HepG2 (cell line): ENCODE data around the gene PDZD7. TPM values are rescaled to one million over a fixed set of nuclear protein-coding genes. Genes with fewer than 3 reads are reported as not detected.
A peak's percentile ranks its signal among the peaks of the same experiment; 100 is the strongest.

Source experiments
- ADNP ChIP-seq: sonication (generic); formaldehyde crosslinking; IDR thresholded peaks from 2 replicates; pipeline ENCODE4 v1.4.0; 2020; ENCODE audit warnings: missing genetic modification reagents
- AGO2 ChIP-seq: fragments of 200-400 bp; formaldehyde crosslinking; optimal IDR thresholded peaks from 2 replicates; pipeline ENCODE3; 2017; ENCODE audit warnings: mild to moderate bottlenecking, low read depth, low read length, moderate library complexity
- JDP2 ChIP-seq: sonication (generic); formaldehyde crosslinking; IDR thresholded peaks from 2 replicates; pipeline ENCODE4 v1.8.1; 2022; ENCODE audit warnings: missing genetic modification reagents, borderline replicate concordance
- NFIC ChIP-seq: IDR thresholded peaks from 2 replicates; pipeline ENCODE4 v1.6.1; 2012; ENCODE audit warnings: mild to moderate bottlenecking, low read length, inconsistent platforms
- SKI ChIP-seq: fragments of 450-650 bp; IDR thresholded peaks from one replicate; pipeline ENCODE4 v1.6.1; 2018; ENCODE audit warnings: mild to moderate bottlenecking; ENCODE audit not compliant: partially characterized antibody
- SP2 ChIP-seq: sonication (generic); formaldehyde crosslinking; IDR thresholded peaks from 2 replicates; pipeline ENCODE4 v1.5.1; 2020; ENCODE audit warnings: mild to moderate bottlenecking, missing genetic modification reagents
- STAG1 ChIP-seq: sonication (generic); formaldehyde crosslinking; IDR thresholded peaks from 2 replicates; pipeline ENCODE4 v1.4.0; 2020; ENCODE audit warnings: missing genetic modification reagents
- ZBTB7B ChIP-seq: sonication (generic); formaldehyde crosslinking; IDR thresholded peaks from 2 replicates; pipeline ENCODE4 v1.4.0; 2020; ENCODE audit warnings: missing genetic modification reagents
- ZNF703 ChIP-seq: sonication (generic); formaldehyde crosslinking; IDR thresholded peaks from 2 replicates; pipeline ENCODE4 v1.5.1; 2020; ENCODE audit warnings: missing genetic modification reagents, mild to moderate bottlenecking, moderate library complexity, borderline replicate concordance
- ZNF780A ChIP-seq: sonication (generic); formaldehyde crosslinking; IDR thresholded peaks from 2 replicates; pipeline ENCODE4 v1.8.0; 2022; ENCODE audit warnings: mild to moderate bottlenecking, missing genetic modification reagents, moderate library complexity
- ZNF879 ChIP-seq: sonication (generic); formaldehyde crosslinking; IDR thresholded peaks from 2 replicates; pipeline ENCODE4 v1.8.1; 2023; ENCODE audit warnings: missing genetic modification reagents
- polyA plus RNA-seq, 8 experiments: library from polyadenylated mRNA; depleted of rRNA in 3 of 8; stranded (reverse) in 7 of 8; unstranded in 1 of 8; fragments of >200 nt; fragmentation: Illumina TruSeq in 4 of 8; extraction: Trizol in 4 of 8; gene quantifications; 2 replicates each; pipeline versions ENCODE4 v1.2.1 to v1.2.3, GENCODE V29; 2011 to 2016; ENCODE audit warnings: low read depth in 4 of 8, missing spikeins in 1 of 8, mixed read lengths in 1 of 8; ENCODE audit not compliant: insufficient read depth in 1 of 8
- total RNA-seq, 5 experiments: library from RNA; depleted of rRNA; stranded (reverse); fragments of >200 nt; fragmentation: Illumina TruSeq; extraction: Trizol; gene quantifications; 2 replicates each; pipeline ENCODE4 v1.2.3, GENCODE V29; 2016; ENCODE audit warnings: low read depth in 1 of 5
- TF ChIP-seq, protein P1 (sequence below): IDR thresholded peaks from 2 replicates; pipeline ENCODE4 v1.6.1; 2016; ENCODE audit warnings: mild to moderate bottlenecking, missing biosample characterization, missing genetic modification reagents
- TF ChIP-seq, protein P2 (sequence below): sonication (generic); formaldehyde crosslinking; IDR thresholded peaks from 2 replicates; pipeline ENCODE4 v1.4.0; 2020; ENCODE audit warnings: low read depth, missing genetic modification reagents

The PDZD7 gene
- total and polyA plus RNA-seq, 2 of the 13 experiments (the other 11 are each of a cell fraction or from before 2014, with no cell fraction given), result 0.58 to 0.73 TPM

DNA sequence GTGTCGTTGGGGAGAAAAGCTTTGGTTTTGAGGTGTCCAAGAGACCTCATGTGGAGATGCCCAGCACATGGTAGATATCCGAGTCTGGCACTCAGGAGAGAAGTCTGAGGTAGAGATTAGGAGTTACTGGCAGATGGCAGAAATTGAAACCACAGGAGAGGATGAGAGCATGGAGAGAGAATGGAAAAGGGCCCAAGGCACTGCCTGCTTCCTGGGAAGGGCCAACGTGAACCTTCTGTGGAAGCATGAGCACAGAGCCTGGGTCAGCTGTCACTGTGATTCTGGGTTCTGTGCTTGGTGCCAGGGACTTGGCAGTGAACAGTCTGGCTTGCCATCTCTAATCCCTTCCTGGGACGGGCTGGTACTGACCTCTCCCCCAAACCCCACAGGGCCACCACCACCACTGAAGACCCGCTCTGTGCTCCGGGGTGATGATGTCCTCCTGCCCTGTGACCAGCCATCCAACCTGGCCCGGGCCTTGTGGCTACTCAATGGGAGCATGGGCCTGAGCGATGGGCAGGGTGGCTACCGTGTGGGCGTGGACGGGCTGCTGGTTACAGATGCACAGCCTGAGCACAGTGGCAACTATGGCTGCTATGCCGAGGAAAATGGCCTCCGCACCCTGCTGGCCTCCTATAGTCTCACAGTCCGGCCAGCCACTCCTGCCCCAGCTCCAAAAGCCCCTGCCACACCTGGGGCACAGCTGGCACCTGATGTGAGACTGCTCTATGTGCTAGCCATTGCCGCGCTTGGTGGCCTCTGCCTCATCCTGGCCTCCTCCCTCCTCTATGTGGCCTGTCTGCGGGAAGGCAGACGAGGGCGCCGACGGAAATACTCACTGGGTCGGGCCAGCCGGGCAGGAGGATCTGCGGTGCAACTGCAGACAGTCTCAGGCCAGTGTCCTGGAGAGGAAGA is 47.8 kb downstream of the PDZD7 start (continued):
- no peak for TF ChIP-seq ZNF703 (CRISPR knock-in tag)
- no peak for TF ChIP-seq ZNF879 (CRISPR knock-in tag)
- TF ChIP-seq JDP2 (CRISPR knock-in tag), result no peak
- no peak for TF ChIP-seq SP2
- TF ChIP-seq AGO2, result peak; percentile 94
- TF ChIP-seq NFIC, result no peak
- TF ChIP-seq ZNF780A, result no peak
- TF ChIP-seq ZBTB7B (CRISPR knock-in tag), result no peak
- no peak for TF ChIP-seq ADNP (CRISPR knock-in tag)
- TF ChIP-seq SKI, result no peak
- no peak for TF ChIP-seq STAG1 (CRISPR knock-in tag)
- TF ChIP-seq, protein P1, sequence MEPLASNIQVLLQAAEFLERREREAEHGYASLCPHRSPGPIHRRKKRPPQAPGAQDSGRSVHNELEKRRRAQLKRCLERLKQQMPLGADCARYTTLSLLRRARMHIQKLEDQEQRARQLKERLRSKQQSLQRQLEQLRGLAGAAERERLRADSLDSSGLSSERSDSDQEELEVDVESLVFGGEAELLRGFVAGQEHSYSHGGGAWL, result no peak
- TF ChIP-seq, protein P2, sequence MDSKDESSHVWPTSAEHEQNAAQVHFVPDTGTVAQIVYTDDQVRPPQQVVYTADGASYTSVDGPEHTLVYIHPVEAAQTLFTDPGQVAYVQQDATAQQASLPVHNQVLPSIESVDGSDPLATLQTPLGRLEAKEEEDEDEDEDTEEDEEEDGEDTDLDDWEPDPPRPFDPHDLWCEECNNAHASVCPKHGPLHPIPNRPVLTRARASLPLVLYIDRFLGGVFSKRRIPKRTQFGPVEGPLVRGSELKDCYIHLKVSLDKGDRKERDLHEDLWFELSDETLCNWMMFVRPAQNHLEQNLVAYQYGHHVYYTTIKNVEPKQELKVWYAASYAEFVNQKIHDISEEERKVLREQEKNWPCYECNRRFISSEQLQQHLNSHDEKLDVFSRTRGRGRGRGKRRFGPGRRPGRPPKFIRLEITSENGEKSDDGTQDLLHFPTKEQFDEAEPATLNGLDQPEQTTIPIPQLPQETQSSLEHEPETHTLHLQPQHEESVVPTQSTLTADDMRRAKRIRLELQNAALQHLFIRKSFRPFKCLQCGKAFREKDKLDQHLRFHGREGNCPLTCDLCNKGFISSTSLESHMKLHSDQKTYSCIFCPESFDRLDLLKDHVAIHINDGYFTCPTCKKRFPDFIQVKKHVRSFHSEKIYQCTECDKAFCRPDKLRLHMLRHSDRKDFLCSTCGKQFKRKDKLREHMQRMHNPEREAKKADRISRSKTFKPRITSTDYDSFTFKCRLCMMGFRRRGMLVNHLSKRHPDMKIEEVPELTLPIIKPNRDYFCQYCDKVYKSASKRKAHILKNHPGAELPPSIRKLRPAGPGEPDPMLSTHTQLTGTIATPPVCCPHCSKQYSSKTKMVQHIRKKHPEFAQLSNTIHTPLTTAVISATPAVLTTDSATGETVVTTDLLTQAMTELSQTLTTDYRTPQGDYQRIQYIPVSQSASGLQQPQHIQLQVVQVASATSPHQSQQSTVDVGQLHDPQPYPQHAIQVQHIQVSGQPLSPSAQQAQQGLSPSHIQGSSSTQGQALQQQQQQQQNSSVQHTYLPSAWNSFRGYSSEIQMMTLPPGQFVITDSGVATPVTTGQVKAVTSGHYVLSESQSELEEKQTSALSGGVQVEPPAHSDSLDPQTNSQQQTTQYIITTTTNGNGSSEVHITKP (CRISPR knock-in tag), result no peak
